Upper lobe of left lung (tissue), 4 donors: Measurements from ENCODE around the gene BACE2.

Experiments used
- CTCF ChIP-seq, 6 experiments: fragments of 450-650 bp in 4 of 6; fragments of 200-600 bp in 2 of 6; sonication (generic) in 2 of 6; IDR thresholded peaks; one replicate each; pipeline ENCODE4 v1.5.1; 2016 to 2019; ENCODE audit warnings: antibody characterized with exemption in 6 of 6
- POLR2A ChIP-seq, 4 donors: fragments of 450-650 bp; IDR thresholded peaks; one replicate each; pipeline ENCODE4 v1.5.1; 2016 to 2017; ENCODE audit warnings: antibody characterized with exemption in 4 of 4, mild to moderate bottlenecking in 2 of 4
- POLR2AphosphoS5 ChIP-seq, 2 donors: sonication (generic); formaldehyde crosslinking; IDR thresholded peaks; one replicate each; pipeline ENCODE4 v1.5.1; 2017; ENCODE audit warnings: antibody characterized with exemption in 2 of 2

GRCh38 chr21:41158026-41158425 is 9.9 kb upstream of the BACE2 start:
- TF ChIP-seq CTCF (IDR thresholded peaks at IDR 0.05) (no peak), POLR2A (IDR thresholded peaks at IDR 0.05) (no peak), POLR2AphosphoS5 (IDR thresholded peaks at IDR 0.05) (no peak)
